Gastroesophageal sphincter (tissue), 3 donors: ENCODE data around the gene CARHSP1.

ENCODE experiments used
- EP300 ChIP-seq: sonication (generic); formaldehyde crosslinking; IDR thresholded peaks from one replicate; pipeline ENCODE4 v1.6.1; 2017; ENCODE audit warnings: antibody characterized with exemption, mild to moderate bottlenecking
- POLR2A ChIP-seq, 2 donors: fragments of 450-650 bp; IDR thresholded peaks; one replicate each; pipeline ENCODE4 v1.6.1; 2017; ENCODE audit warnings: antibody characterized with exemption in 2 of 2, mild to moderate bottlenecking in 2 of 2, moderate library complexity in 1 of 2
- POLR2AphosphoS5 ChIP-seq: sonication (generic); formaldehyde crosslinking; IDR thresholded peaks from one replicate; pipeline ENCODE4 v1.6.1; 2017; ENCODE audit warnings: antibody characterized with exemption
- TF ChIP-seq, protein P1 (sequence below), 4 experiments: fragments of 200-600 bp in 2 of 4; fragments of 450-650 bp in 2 of 4; sonication (generic) in 1 of 4; IDR thresholded peaks; one replicate each; pipeline ENCODE4 v1.5.1; 2017 to 2019; ENCODE audit warnings: antibody characterized with exemption in 4 of 4, mild to moderate bottlenecking in 2 of 4, moderate library complexity in 2 of 4

DNA sequence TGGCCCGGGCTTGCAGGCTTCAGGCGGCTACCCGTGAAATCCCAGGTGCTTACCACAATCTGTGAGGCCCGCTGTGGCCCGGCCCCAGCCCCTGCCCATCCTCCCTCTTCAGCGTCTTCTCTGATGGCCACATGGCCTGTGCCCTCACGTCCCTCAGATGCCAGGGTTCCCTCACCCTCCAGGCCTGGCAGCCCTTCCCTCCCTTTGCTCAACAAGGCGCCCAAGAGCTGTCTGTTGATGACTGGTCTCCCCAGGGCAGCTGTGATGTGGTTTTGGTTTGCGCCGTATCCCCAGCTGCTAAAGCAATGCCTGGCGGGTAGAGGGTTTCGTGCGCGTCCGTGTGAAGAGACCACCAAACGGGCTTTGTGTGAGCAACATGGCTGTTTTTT lies 36.1 kb downstream of the CARHSP1 start:
- no peak for TF ChIP-seq EP300
- TF ChIP-seq, protein P1, sequence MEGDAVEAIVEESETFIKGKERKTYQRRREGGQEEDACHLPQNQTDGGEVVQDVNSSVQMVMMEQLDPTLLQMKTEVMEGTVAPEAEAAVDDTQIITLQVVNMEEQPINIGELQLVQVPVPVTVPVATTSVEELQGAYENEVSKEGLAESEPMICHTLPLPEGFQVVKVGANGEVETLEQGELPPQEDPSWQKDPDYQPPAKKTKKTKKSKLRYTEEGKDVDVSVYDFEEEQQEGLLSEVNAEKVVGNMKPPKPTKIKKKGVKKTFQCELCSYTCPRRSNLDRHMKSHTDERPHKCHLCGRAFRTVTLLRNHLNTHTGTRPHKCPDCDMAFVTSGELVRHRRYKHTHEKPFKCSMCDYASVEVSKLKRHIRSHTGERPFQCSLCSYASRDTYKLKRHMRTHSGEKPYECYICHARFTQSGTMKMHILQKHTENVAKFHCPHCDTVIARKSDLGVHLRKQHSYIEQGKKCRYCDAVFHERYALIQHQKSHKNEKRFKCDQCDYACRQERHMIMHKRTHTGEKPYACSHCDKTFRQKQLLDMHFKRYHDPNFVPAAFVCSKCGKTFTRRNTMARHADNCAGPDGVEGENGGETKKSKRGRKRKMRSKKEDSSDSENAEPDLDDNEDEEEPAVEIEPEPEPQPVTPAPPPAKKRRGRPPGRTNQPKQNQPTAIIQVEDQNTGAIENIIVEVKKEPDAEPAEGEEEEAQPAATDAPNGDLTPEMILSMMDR (IDR thresholded peaks at IDR 0.05): no peak
- no peak for TF ChIP-seq POLR2A (IDR thresholded peaks at IDR 0.05)
- no peak for TF ChIP-seq POLR2AphosphoS5
